Activated naive CD8-positive, alpha-beta T cell treated with anti-CD3 and anti-CD28 coated beads for 36 hours (primary cell): ENCODE measurements around the gene RASGRF2. TPM values are rescaled to one million over a fixed set of nuclear protein-coding genes. Genes with fewer than 3 reads are reported as not detected.

ENCODE experiments used
- DNase-seq: peaks from one replicate; pipeline ENCODE4 v3.0.0; 2021
- H3K27ac Mint-ChIP-seq: one replicate; pipeline ENCODE4 v1.8.0; 2022; ENCODE audit warnings: mild to moderate bottlenecking, moderate library complexity, mixed read lengths
- H3K27me3 Mint-ChIP-seq: one replicate; pipeline ENCODE4 v1.8.0; 2022; ENCODE audit warnings: mild to moderate bottlenecking, mixed read lengths
- H3K36me3 Mint-ChIP-seq: one replicate; pipeline ENCODE4 v1.8.0; 2021; ENCODE audit warnings: mild to moderate bottlenecking, mixed read lengths
- H3K4me1 Mint-ChIP-seq: one replicate; pipeline ENCODE4 v1.8.0; 2021; ENCODE audit warnings: mixed read lengths
- H3K4me3 Mint-ChIP-seq: one replicate; pipeline ENCODE4 v1.8.0; 2022; ENCODE audit warnings: mild to moderate bottlenecking, moderate library complexity, mixed read lengths
- H3K9me3 Mint-ChIP-seq: one replicate; pipeline ENCODE4 v1.8.0; 2022; ENCODE audit warnings: mixed read lengths
- total RNA-seq, 2 experiments: library from RNA; stranded (reverse); gene quantifications; one replicate each; pipeline ENCODE4 v1.2.3, GENCODE V29; 2021

The RASGRF2 gene
- total RNA-seq, 2 experiments from 2014 or later, result 12.3 to 13.3 TPM

DNA sequence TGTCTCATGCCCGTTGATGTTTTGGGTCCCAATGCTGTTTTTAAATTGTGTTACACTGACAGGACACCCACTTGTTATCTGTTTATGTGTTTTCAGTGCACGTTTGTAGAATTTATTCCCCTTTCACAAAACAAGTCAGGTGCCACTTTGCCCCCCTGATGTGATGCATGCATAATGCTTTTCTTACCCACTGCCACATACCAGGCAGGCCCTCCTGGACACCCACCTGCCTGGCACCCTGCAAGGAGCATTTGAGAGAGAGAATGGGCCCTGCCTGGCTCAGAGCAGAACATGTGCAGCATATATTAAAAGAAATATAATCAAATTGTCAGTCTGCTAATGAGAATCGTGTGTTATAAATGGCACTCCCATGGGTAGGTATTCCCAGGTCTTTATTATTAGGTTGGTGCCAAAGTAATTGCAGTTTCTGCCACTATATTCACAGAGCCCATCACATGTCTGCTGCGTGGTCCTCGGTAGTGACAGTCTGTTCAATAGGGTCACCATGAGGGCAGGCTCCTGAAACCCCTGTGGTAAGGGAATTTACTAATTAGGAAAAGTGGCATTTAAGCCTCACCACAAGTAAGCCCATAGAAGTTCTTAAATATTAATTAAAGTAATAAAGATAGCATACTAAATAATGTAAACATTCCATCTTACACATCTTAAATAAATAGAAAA lies 220.8 kb downstream of the RASGRF2 start:
- Mint-ChIP-seq H3K4me1 (peaks cover 8% of the 10 kb centered on the region), H3K27ac (no peak overlapping the region), H3K4me3 (no peak overlapping the region), H3K36me3 (no peaks in the 10 kb centered on the region), H3K9me3 (no peaks in the 10 kb centered on the region), H3K27me3 (no peaks in the 10 kb centered on the region)
- no peak for DNase-seq

DNA sequence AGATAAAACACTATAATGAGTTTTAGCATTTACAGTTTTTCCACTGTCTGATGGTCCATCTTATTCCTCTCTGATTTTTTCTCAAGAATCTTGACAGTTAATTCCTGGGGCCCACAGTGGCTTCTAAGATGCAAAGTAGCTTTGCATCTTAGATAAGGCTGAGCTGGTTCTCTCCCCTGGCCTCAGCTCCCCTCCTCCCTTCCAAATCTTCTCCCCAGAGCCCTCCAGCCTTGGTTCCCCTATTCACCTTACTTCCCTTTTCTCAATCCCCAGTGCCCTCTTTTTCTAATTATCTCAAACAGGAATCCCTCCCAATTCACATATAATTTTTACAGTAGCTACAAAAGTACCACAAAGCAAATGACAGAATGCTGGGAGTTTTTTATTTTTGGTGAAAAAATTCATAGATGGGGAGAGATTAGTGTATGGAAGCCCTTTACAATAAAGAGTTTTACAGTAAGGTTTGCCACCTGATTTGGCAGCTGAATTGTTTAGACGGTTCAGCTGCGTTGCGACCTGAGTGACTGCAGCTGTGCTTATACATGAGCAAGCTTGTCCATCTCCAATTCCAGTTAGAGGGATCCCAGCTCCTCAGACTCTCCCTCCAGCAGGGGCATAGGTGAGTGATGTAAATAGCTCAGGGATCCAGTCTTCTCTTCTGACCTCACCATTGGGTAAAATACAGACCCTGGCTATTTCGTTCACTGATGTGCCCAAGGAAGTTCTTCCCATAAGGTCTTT lies 221.6 kb downstream of the RASGRF2 start:
- H3K4me3 Mint-ChIP-seq, result no peak overlapping the region
- no peak overlapping the region for H3K27ac Mint-ChIP-seq
- no peaks in the 10 kb centered on the region for H3K27me3 Mint-ChIP-seq
- H3K36me3 Mint-ChIP-seq, result no peaks in the 10 kb centered on the region
- H3K4me1 Mint-ChIP-seq, result peaks cover 8% of the 10 kb centered on the region
- no peak for DNase-seq
- no peaks in the 10 kb centered on the region for H3K9me3 Mint-ChIP-seq

DNA sequence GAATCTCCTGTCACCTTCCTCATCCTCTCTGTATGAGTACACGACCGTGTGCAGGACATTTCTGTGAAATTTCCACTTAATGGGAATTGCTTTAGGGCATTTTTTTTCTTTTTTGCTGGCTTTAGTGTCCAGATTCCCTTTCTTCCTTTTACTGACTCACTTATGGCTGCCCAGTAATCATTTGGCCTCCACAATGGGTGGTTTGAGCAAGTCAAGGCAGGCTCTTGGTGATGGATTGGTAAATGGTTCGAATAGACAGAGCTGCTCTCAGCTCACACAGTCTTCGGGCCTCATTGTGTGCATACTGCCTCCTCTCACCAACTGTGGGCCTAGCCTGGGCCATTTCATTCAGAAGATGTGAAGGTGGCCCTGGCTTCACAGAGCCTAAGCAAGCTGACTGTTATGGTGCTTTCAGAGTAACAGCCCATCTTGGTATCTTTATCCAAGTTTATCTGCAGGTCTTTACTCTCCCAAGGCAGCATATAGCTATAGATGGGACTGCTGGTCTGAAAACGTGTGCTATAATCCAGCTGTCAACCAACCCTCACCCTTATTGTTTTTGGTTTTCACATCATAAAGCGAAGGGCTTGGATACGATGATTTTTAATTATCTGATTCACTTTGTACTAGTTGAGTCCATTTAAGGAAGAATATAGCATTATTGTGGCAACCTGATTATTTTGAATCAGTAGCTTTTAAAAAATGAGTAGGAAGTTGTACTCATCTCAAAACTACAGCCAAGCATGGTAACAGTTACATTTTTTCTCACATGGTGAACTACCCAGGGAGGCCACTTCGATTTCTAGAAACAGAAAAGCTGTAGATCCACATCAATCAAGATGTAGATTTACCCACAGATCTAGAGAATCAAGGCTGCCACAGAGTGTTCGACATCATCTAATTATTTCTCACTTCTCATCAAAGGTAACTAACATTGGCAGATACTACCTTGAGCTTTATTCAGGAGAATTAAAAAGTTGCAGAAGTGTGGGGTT lies 222.5 kb downstream of the RASGRF2 start:
- peaks cover 10% of the 10 kb centered on the region for H3K4me1 Mint-ChIP-seq
- H3K27me3 Mint-ChIP-seq, result no peaks in the 10 kb centered on the region
- H3K9me3 Mint-ChIP-seq, result no peaks in the 10 kb centered on the region
- H3K36me3 Mint-ChIP-seq, result peaks cover 2% of the 10 kb centered on the region
- DNase-seq, result no peak
- no peak overlapping the region for H3K4me3 Mint-ChIP-seq
- no peak overlapping the region for H3K27ac Mint-ChIP-seq

DNA sequence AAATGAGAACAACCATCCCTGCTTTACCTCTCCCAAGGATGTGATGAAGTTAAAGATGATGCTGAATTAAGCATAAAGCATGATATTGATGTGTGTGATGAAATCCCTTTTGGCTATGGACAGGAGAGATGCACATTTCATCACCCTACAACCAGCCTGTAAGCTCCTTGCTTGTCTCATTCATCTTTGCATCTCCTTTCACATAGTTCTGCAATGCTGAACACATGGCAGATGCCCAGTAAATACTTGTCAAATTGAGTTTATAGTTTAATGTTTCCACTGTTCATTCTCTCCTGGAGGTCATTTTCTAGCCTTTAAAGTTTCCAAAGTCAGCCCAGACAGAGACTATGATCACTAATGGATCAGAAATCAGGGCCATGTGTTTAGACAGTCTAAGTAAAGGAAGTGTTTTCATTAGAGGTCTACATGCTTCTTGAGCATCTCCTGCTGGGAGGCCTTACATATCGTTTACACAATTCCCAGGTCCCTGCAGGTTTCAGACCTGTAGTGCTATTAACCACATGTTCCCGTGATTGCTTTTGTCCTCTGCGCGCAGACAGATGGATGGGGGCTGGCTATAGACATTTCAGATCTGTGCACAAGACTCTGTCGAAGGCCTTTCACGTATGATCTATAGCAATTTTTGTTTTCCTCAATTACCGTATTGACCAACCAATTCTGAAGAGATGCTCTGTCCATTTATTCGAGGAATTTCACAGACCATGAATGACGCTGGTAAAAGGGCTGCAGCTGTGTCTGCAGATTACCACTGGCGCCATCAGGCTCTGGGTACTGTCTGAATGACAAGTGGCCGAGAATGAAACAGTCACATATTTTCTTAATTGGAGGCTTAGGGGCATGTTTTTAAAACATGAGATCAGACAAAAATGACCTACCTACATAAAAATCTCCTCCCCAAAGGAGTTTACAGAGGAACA lies 223.9 kb downstream of the RASGRF2 start:
- Mint-ChIP-seq H3K27ac (peak overlapping the region; percentile 59), H3K4me1 (peaks cover 14% of the 10 kb centered on the region), H3K9me3 (no peaks in the 10 kb centered on the region), H3K36me3 (peaks cover 2% of the 10 kb centered on the region), H3K4me3 (no peak overlapping the region), H3K27me3 (no peaks in the 10 kb centered on the region)
- DNase-seq, result no peak

DNA sequence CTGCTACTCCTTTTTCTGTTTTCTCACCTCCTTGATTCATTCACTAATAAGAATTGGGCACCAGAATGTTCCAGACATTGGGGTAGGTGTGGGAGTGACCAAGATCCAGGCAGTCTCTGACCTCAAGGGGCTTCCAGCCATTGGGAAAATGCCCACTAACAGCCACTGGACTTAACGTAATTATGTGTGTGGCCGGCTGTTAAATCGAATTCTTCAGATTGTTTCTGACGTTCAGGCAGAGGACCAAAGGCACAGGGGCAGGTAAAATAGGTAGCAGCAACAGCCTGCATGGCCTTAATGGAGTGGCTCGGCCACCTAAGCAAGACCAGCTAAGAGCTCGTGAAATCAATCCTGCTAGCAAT lies 224.6 kb downstream of the RASGRF2 start:
- Mint-ChIP-seq H3K27me3 (no peaks in the 10 kb centered on the region), H3K4me3 (no peak overlapping the region), H3K36me3 (peaks cover 5% of the 10 kb centered on the region), H3K9me3 (no peaks in the 10 kb centered on the region), H3K27ac (no peak overlapping the region), H3K4me1 (peaks cover 14% of the 10 kb centered on the region)
- DNase-seq, result no peak

DNA sequence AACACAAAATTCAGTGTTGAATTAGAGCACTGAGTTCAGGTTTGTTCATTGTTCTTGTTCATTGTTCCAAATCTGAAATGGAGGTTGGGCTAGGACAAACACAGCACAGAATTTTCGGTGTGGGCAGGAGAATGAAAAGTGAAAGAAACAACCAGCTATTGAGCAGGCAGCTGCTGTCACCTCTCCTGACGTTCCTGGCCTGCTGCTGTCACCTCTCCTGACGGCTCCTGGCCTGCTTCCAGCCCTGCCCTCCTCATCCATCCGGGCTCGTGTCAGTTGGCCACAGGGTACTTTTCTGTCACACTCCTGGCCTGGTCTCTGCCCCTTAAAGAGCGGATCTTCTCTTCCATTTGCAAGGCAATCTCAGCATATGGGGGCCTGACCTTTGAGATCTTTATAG lies 227.7 kb downstream of the RASGRF2 start:
- H3K9me3 Mint-ChIP-seq, result no peaks in the 10 kb centered on the region
- peaks cover 10% of the 10 kb centered on the region for H3K4me1 Mint-ChIP-seq
- H3K27ac Mint-ChIP-seq, result no peak overlapping the region
- no peaks in the 10 kb centered on the region for H3K27me3 Mint-ChIP-seq
- DNase-seq, result no peak
- H3K36me3 Mint-ChIP-seq, result peaks cover 5% of the 10 kb centered on the region
- H3K4me3 Mint-ChIP-seq, result no peak overlapping the region

DNA sequence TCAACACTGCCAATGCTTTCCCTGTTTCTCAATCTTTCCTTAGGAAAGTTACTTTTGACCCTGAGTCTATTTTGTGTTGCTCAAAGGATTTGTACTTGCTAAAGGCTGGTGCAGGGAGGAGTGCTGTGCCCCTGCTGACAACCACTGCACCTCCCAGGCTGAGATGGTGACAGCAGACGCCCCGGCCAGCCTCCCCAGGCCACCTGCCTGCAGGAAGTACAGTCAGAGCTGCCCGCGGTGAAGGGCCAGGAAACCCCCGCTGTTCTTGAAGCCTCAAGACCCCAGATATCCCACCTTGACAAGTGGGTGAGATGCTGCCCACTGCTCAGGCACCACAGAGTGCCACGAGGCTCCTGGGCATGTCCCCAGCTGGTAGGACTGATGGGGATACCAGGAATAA lies 228.8 kb downstream of the RASGRF2 start:
- H3K27ac Mint-ChIP-seq, result no peak overlapping the region
- no peaks in the 10 kb centered on the region for H3K27me3 Mint-ChIP-seq
- peak; percentile 6 for DNase-seq
- no peak overlapping the region for H3K4me3 Mint-ChIP-seq
- H3K9me3 Mint-ChIP-seq, result no peaks in the 10 kb centered on the region
- peaks cover 6% of the 10 kb centered on the region for H3K4me1 Mint-ChIP-seq
- peaks cover 5% of the 10 kb centered on the region for H3K36me3 Mint-ChIP-seq

DNA sequence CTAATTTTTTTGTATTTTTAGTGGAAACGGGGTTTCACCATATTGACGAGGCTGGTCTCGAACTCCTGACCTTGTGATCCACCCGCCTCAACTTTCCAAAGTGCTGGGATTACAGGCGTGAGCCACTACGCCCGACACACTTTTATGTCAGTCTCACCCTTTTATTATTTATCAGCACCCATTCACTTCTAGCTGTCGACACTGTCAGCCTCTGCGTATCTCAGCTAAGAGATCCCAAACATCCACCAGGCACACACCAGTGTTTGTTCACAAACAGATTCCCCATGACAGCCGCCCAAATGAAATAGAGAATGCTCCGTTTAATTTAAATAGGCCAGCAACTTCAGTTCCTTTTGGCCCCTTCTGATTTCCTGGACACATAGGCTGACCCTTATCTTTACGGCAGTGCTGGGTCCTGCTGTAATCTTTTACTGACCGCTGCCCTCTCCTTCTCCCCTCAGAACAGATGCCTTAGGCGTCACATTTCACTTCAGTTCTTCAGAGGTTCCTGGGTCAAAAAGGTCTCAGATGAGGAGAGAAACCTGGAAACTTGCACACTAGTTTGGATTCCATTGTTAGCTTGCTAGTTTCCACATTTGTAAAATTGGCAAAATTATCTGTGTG lies 229.8 kb downstream of the RASGRF2 start:
- Mint-ChIP-seq H3K27ac (no peak overlapping the region), H3K27me3 (no peaks in the 10 kb centered on the region), H3K4me1 (peaks cover 12% of the 10 kb centered on the region), H3K9me3 (no peaks in the 10 kb centered on the region), H3K36me3 (peaks cover 5% of the 10 kb centered on the region), H3K4me3 (no peak overlapping the region)
- DNase-seq, result no peak

DNA sequence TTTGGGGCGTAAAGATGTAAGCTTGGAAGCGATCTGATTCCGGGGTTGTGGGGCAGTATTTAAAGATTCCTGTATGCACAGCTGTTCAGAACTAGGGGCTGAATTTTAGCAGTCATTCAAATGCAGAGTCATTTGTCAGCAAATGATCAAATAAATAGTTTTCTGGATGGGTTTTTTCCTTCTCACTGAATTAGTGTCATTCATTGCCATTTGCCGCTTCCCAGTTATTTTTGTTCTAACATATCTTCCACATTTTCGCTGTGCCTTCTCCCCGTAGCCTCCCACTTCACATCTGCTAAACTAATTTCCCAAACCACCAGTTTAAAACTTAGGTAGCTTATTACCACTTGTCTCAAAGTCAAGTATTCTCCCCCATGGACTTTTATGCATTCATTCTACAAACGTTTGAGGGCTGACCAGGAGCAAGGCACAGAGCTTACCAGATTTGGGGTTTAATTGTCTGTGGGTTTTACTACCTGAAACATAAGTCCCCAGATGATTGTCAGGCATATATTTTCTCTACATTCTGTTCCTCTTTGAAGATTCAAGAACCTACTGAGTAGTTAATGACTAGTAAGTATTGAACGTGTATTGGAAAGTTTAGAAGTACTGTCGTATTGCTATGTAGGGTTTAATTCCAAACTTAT lies 231.7 kb downstream of the RASGRF2 start:
- Mint-ChIP-seq H3K4me3 (no peak overlapping the region), H3K9me3 (no peaks in the 10 kb centered on the region), H3K36me3 (peaks cover 5% of the 10 kb centered on the region), H3K27me3 (no peaks in the 10 kb centered on the region), H3K4me1 (peaks cover 15% of the 10 kb centered on the region), H3K27ac (no peak overlapping the region)
- no peak for DNase-seq

DNA sequence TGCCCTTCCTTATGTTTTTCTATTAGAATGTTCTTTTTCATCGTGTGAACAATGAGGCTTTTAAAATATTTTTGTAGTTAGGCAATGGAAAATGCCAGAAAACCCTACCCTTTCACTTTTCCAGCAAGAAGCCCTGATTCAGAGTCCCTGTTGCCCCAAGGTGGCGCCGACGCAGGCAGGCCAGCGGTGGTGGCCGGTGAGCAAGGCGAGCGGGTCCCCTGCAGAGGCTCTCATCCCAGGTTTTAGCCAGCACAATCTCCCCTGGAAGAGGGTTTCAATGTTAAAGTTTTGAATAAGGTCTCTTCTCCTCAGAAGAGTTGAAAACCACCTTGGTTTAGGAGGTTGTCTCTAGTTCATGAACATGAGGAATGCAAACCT lies 232.2 kb downstream of the RASGRF2 start:
- no peak overlapping the region for H3K27ac Mint-ChIP-seq
- H3K27me3 Mint-ChIP-seq, result no peaks in the 10 kb centered on the region

DNA sequence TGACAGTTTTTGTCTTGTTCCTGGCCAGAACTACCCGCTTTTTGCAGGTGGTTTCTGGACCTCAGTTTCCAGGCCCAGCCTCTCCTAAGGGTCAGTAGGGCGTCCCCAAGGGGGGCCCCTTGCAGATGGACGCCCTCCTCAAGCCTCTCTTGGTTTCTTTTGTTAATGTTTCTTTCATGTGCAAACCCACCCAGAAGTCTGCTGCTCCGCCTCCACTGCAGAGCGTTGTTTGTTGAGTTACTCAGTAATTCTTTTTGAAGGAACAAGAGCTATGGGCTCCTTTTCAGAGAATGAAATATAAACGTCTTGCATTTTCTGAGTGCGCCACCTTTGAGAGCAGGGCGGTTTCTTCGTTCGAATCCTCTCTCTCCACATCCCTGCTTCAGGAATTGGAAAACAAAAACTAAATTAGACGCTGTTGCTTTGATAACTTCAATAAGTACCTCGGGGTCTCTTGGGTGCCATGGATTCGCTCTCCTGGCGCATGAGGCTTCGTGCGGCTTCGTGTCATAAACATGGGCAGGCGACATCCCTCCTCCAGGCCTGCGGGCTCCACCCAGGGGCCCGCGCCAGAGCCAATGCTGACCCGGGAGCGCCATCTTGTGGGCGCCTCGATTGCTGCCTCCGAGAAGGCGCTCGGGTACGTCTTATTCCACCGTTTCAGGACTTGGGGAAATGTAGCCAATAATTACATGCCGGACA lies 234.6 kb downstream of the RASGRF2 start:
- DNase-seq, result peak; percentile 84
- Mint-ChIP-seq H3K9me3 (no peaks in the 10 kb centered on the region), H3K27ac (no peak overlapping the region), H3K4me1 (peaks cover 8% of the 10 kb centered on the region), H3K36me3 (no peaks in the 10 kb centered on the region), H3K27me3 (no peaks in the 10 kb centered on the region), H3K4me3 (no peak overlapping the region)

More for the DNA sequence above, 232.2 kb downstream of the RASGRF2 start:
- no peak overlapping the region for H3K4me3 Mint-ChIP-seq
- H3K4me1 Mint-ChIP-seq, result peaks cover 15% of the 10 kb centered on the region
- no peak for DNase-seq
- no peaks in the 10 kb centered on the region for H3K9me3 Mint-ChIP-seq
- H3K36me3 Mint-ChIP-seq, result peaks cover 5% of the 10 kb centered on the region

DNA sequence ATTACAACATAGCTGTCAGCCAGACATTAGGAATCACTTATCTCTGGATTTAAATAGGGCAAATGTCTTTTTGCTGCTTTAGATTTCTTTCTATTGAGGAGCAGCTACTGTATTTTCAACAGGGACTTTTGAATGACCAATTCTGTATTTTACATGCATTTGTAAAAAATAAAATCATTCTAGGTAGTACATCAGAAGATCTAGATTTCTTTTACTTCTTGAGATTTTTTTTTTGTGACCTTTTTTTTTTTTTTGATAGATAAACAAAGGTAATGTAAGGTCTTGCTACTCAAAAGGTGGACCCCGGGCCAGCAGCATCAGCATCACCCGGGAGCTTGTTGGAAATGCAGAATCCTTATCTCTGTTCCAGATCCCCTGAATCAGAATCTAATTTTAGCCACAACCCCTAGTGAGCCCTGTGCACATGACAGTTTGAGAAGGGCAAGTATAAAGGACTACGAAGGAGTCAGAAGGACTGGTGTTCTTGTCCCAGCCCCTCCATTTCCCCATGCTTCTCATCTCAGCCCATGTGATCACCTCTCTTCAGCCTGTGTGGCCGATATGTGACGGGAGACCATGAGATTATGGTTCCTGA lies 235.3 kb downstream of the RASGRF2 start:
- no peak for DNase-seq
- H3K4me3 Mint-ChIP-seq, result no peak overlapping the region
- H3K36me3 Mint-ChIP-seq, result no peaks in the 10 kb centered on the region
- H3K27me3 Mint-ChIP-seq, result no peaks in the 10 kb centered on the region
- no peak overlapping the region for H3K27ac Mint-ChIP-seq
- H3K9me3 Mint-ChIP-seq, result no peaks in the 10 kb centered on the region
- H3K4me1 Mint-ChIP-seq, result peaks cover 8% of the 10 kb centered on the region

DNA sequence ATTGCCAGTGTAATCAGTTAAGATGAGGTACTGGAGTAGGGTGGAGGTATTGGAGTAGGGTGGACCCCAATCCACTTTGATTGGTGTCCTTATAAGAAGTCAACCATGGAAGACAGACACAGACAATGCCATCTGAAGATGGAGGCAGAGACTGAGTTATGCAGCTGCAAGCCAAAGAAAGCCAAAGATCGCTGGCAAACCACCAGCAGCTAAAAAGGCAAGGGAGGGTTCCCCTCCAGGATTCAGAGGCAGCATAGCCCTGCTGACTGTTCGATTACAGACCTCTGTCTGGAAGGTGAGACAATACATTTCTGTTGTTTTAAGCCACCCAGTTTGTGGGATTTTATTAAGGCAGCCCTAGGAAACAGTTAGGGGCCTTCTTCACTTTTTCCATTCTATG lies 242.5 kb downstream of the RASGRF2 start:
- Mint-ChIP-seq H3K27ac (no peak overlapping the region), H3K27me3 (no peaks in the 10 kb centered on the region), H3K4me1 (no peaks in the 10 kb centered on the region), H3K36me3 (peaks cover 2% of the 10 kb centered on the region), H3K9me3 (no peaks in the 10 kb centered on the region), H3K4me3 (no peak overlapping the region)
- DNase-seq, result no peak
